ENCODE measurements around the gene MAPK8.
"Not testable (repeated sequence)": the region's sequence is repeated elsewhere in the genome, so short reads cannot be mapped to it uniquely, and the experiment has no call there.

MAPK8 gene

DNA sequence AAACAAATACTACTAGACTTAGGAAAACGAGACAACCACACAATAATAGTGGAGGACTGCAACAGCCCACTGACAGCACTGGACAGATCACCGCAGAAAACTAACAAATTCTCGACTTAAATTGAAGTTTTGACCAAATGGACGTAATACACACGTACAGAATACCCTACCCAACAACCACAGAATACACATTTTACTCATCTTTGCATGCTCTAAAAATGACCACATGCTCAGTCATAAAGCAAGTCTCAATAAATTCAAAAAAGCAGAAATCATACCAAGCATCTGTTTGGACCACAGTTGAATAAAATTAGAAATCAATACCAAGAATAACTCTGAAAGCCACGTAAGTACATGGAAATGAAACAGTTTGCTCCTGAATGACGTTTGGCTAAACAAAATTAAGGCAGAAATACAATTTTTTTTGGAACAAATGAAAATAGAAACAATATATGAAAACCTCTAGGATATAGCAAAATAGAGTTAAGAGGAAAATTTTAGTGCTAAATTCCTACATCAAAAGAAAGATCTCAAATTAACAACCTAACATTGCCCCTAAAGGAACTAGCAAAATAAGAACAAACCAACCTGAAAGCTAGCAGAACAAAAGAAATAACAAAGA is 30.6 kb downstream of the MAPK8 start:
- Mint-ChIP-seq H3K27me3 (no peaks in the 10 kb centered on the region), H3K4me1 (peaks cover 23% of the 10 kb centered on the region), H3K27ac (no peak overlapping the region), H3K9me3 (peaks cover 8% of the 10 kb centered on the region), H3K36me3 (ENCODE audit: low read depth) (peaks cover 29% of the 10 kb centered on the region), H3K4me3 (no peak overlapping the region)
- DNase-seq (no peak), ATAC-seq (peak; percentile 43)

DNA sequence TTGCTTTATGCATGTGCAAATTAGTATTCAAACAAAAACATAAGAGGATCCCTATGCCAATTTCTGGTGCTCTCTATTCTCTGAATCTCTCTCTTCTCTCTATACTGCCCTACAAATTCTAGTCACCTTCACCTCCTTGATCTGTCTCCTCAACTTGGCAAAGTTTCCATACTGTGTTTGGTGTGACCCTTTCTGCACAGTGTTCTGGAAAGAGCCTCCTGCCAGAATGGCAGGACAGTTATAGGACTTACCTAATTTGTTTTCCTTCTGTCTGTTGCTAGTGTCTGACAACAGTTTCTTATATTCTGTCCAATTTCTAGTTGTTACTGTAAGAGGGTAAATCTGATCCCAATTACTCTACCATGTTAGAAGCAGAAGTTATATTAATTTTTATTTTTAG is 34.3 kb downstream of the MAPK8 start:
- Mint-ChIP-seq H3K4me3 (no peak overlapping the region), H3K36me3 (ENCODE audit: low read depth) (peaks cover 24% of the 10 kb centered on the region), H3K27ac (no peak overlapping the region), H3K27me3 (no peaks in the 10 kb centered on the region), H3K4me1 (peaks cover 27% of the 10 kb centered on the region), H3K9me3 (peaks cover 8% of the 10 kb centered on the region)
- no peak for ATAC-seq
- DNase-seq, result no peak

- no peak for DNase-seq
- no peaks in the 10 kb centered on the region for H3K27me3 Mint-ChIP-seq
- H3K36me3 Mint-ChIP-seq (ENCODE audit: low read depth), result peaks cover 28% of the 10 kb centered on the region
- peaks cover 19% of the 10 kb centered on the region for H3K4me1 Mint-ChIP-seq
- H3K9me3 Mint-ChIP-seq, result peaks cover 17% of the 10 kb centered on the region
- no peak for ATAC-seq
- H3K4me3 Mint-ChIP-seq, result no peak overlapping the region
- H3K27ac Mint-ChIP-seq, result no peak overlapping the region
Observed at GRCh38 chr10:48343106-48343505, 36.6 kb downstream of the MAPK8 start.

GRCh38 chr10:48343921-48344598 is 37.6 kb downstream of the MAPK8 start:
- Mint-ChIP-seq H3K4me1 (peaks cover 16% of the 10 kb centered on the region), H3K27ac (no peak overlapping the region), H3K36me3 (ENCODE audit: low read depth) (peaks cover 32% of the 10 kb centered on the region), H3K9me3 (peaks cover 24% of the 10 kb centered on the region), H3K4me3 (no peak overlapping the region), H3K27me3 (no peaks in the 10 kb centered on the region)
- no peak for DNase-seq
- no peak for ATAC-seq

- Mint-ChIP-seq H3K36me3 (ENCODE audit: low read depth) (peaks cover 40% of the 10 kb centered on the region), H3K9me3 (peaks cover 34% of the 10 kb centered on the region)
- H3K27ac Mint-ChIP-seq, ATAC-seq, H3K4me3 Mint-ChIP-seq, DNase-seq, H3K4me1 Mint-ChIP-seq, H3K27me3 Mint-ChIP-seq: not testable (repeated sequence)
Observed at GRCh38 chr10:48346248-48346647, 39.8 kb downstream of the MAPK8 start.

DNA sequence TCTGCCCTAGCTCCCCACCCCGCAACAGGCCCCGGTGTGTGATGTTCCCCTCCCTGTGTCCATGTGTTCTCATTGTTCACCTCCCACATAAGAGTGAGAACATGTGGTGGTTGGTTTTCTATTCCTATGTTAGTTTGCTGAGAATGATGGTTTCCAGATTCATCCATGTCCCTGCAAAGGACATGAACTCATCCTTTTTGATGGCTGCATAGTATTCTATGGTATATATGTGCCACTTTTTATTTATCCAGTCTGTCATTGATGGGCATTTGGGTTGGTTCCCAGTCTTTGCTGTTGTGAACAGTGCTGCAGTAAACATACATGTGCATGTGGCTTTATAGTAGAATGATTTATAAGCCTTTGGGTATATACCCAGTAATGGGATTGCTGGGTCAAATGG is 41.1 kb downstream of the MAPK8 start:
- not testable (repeated sequence) for H3K4me3 Mint-ChIP-seq, DNase-seq, H3K27me3 Mint-ChIP-seq, H3K4me1 Mint-ChIP-seq, H3K27ac Mint-ChIP-seq, ATAC-seq
- Mint-ChIP-seq H3K9me3 (peaks cover 31% of the 10 kb centered on the region), H3K36me3 (ENCODE audit: low read depth) (peaks cover 37% of the 10 kb centered on the region)

DNA sequence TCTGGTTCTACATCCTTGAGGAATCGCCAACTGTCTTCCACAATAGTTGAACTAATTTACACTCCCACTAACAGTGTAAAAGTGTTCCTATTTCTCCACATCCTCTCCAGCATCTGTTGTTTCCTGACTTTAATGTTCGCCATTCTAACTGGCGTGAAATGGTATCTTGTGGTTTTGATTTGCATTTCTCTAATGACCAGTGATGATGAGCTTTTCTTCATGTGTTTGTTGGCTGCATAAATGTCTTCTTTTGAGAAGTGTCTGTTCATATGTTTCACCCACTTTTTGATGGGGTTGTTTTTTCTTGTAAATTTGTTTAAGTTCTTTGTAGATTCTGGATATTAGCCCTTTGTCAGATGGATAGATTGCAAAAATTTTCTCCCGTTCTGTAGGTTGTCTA is 41.5 kb downstream of the MAPK8 start:
- H3K27me3 Mint-ChIP-seq, H3K4me3 Mint-ChIP-seq, ATAC-seq, H3K27ac Mint-ChIP-seq, DNase-seq, H3K4me1 Mint-ChIP-seq: not testable (repeated sequence)
- H3K36me3 Mint-ChIP-seq (ENCODE audit: low read depth), result peaks cover 37% of the 10 kb centered on the region
- H3K9me3 Mint-ChIP-seq, result peaks cover 32% of the 10 kb centered on the region

DNA sequence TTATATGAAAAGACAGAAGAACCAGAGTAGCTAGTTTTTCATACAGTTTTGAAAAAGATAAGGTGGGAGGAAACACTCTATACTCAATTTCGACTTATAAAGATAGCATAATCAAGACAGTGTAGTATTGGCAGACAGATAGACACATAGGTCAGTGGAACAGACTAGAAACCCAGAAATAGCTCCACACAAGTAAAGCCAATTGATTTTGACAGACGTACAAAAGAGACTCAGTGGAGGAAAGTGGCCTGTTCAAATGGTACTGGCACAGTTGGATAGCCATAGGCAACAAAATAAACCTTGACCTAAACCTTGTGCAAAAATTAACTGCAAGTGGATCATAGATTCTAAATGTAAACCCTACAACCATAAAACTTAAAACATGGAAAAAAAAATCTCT is 46.8 kb downstream of the MAPK8 start:
- no peak for ATAC-seq
- H3K27ac Mint-ChIP-seq, result no peak overlapping the region
- H3K4me3 Mint-ChIP-seq, result no peak overlapping the region
- peaks cover 25% of the 10 kb centered on the region for H3K36me3 Mint-ChIP-seq (ENCODE audit: low read depth)
- DNase-seq, result no peak
- no peaks in the 10 kb centered on the region for H3K27me3 Mint-ChIP-seq
- H3K9me3 Mint-ChIP-seq, result peaks cover 36% of the 10 kb centered on the region
- H3K4me1 Mint-ChIP-seq, result peaks cover 11% of the 10 kb centered on the region

DNA sequence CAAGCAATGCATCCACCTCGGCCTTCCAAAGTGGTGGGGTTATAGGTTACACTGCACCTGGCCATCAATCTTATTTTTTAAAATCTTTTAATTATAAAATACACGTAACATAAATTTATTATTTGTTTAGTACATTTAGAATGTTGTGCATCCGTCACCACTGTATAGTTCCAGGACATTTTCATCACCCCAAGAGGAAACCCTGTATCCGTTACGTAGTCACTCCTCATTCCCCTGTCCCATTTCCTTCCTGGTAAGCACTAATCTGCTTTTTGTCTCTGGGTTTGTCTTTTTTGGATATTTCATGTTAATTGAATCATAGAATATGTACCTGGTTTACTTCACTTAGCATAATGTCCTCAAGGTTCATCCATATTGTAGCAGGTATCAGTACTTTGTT is 51.2 kb downstream of the MAPK8 start:
- Mint-ChIP-seq H3K4me3 (no peak overlapping the region), H3K27me3 (no peaks in the 10 kb centered on the region), H3K27ac (no peak overlapping the region), H3K36me3 (ENCODE audit: low read depth) (peaks cover 12% of the 10 kb centered on the region), H3K9me3 (peaks cover 20% of the 10 kb centered on the region), H3K4me1 (peaks cover 26% of the 10 kb centered on the region)
- ATAC-seq, result no peak
- DNase-seq, result no peak

GRCh38 chr10:48358162-48358561 is 51.7 kb downstream of the MAPK8 start:
- Mint-ChIP-seq H3K27ac (no peak overlapping the region), H3K36me3 (ENCODE audit: low read depth) (peaks cover 12% of the 10 kb centered on the region), H3K27me3 (no peaks in the 10 kb centered on the region), H3K4me3 (no peak overlapping the region), H3K9me3 (peaks cover 17% of the 10 kb centered on the region), H3K4me1 (peaks cover 26% of the 10 kb centered on the region)
- ATAC-seq, result no peak
- no peak for DNase-seq

DNA sequence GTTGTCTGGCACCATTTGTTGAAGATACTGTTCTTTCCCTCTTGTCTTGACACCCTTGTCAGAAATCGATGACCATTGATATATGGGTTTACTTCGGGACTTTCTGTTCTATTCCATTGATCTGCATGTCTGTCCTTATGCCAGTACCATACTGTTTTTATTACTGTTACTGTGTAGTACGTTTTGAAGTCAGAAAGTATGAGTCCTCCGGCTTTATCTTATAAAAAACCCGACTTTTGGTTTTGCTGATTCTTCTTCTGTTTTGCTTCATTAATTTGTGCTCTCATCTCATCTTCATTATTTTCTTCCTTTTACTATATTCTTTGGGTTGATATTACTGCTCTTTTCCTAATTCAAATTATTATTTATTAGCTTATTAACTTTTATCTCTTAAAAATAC is 52.4 kb downstream of the MAPK8 start:
- H3K9me3 Mint-ChIP-seq, result peaks cover 12% of the 10 kb centered on the region
- H3K4me3 Mint-ChIP-seq, result no peak overlapping the region
- ATAC-seq, result no peak
- peaks cover 10% of the 10 kb centered on the region for H3K36me3 Mint-ChIP-seq (ENCODE audit: low read depth)
- peaks cover 24% of the 10 kb centered on the region for H3K4me1 Mint-ChIP-seq
- H3K27me3 Mint-ChIP-seq, result no peaks in the 10 kb centered on the region
- DNase-seq, result no peak
- no peak overlapping the region for H3K27ac Mint-ChIP-seq

DNA sequence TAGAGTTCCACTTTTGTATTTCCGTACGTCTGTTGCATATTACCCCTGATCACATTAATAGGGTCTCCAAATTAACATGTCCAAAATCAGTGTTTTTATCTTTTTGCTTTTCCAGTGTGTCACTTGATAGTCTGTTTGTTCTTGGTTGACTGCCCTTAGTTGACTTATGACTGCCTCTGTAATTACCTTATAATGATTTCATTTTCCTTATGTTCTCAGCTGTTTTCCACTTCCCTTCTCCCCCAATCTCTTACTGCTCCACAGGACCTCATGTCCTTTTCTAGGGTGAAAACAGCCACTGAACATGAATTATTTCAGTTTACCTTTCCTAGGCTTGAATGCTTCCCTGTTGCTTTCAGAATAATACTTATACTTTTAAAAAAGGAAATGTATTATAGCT is 54.7 kb downstream of the MAPK8 start:
- H3K4me1 Mint-ChIP-seq, result peaks cover 30% of the 10 kb centered on the region
- H3K27me3 Mint-ChIP-seq, result no peaks in the 10 kb centered on the region
- peaks cover 1% of the 10 kb centered on the region for H3K9me3 Mint-ChIP-seq
- H3K36me3 Mint-ChIP-seq (ENCODE audit: low read depth), result peaks cover 4% of the 10 kb centered on the region
- H3K4me3 Mint-ChIP-seq, result no peak overlapping the region
- no peak overlapping the region for H3K27ac Mint-ChIP-seq
- DNase-seq (no peak), ATAC-seq (no peak)

GRCh38 chr10:48363617-48364355 is 57.3 kb downstream of the MAPK8 start:
- H3K4me3 Mint-ChIP-seq, result no peak overlapping the region

GRCh38 chr10:48364659-48365405 is 58.4 kb downstream of the MAPK8 start:
- Mint-ChIP-seq H3K4me3 (no peak overlapping the region), H3K9me3 (no peaks in the 10 kb centered on the region), H3K4me1 (peaks cover 13% of the 10 kb centered on the region), H3K27me3 (no peaks in the 10 kb centered on the region), H3K27ac (no peak overlapping the region), H3K36me3 (ENCODE audit: low read depth) (no peaks in the 10 kb centered on the region)
- no peak for ATAC-seq
- DNase-seq, result no peak

More at GRCh38 chr10:48363617-48364355, 57.3 kb downstream of the MAPK8 start:
- peaks cover 15% of the 10 kb centered on the region for H3K4me1 Mint-ChIP-seq
- H3K27me3 Mint-ChIP-seq, result no peaks in the 10 kb centered on the region
- no peak for ATAC-seq
- no peak overlapping the region for H3K27ac Mint-ChIP-seq
- no peaks in the 10 kb centered on the region for H3K36me3 Mint-ChIP-seq (ENCODE audit: low read depth)
- DNase-seq, result peak; percentile 17
- no peaks in the 10 kb centered on the region for H3K9me3 Mint-ChIP-seq
